GM12875 (cell line): ENCODE measurements around the gene FAM118B.

Experiments used
- H3K4me3 ChIP-seq: one replicate; pipeline ENCODE4 v1.5.1; 2011; ENCODE audit warnings: low read depth, low read length, control low read depth
- TF ChIP-seq, protein P1 (sequence below): IDR thresholded peaks from 2 replicates; pipeline ENCODE4 v1.5.1; 2011; ENCODE audit warnings: low read depth, mild to moderate bottlenecking, control low read depth, inconsistent platforms, low read length, moderate library complexity, borderline replicate concordance; ENCODE audit not compliant: insufficient read depth

FAM118B gene

DNA sequence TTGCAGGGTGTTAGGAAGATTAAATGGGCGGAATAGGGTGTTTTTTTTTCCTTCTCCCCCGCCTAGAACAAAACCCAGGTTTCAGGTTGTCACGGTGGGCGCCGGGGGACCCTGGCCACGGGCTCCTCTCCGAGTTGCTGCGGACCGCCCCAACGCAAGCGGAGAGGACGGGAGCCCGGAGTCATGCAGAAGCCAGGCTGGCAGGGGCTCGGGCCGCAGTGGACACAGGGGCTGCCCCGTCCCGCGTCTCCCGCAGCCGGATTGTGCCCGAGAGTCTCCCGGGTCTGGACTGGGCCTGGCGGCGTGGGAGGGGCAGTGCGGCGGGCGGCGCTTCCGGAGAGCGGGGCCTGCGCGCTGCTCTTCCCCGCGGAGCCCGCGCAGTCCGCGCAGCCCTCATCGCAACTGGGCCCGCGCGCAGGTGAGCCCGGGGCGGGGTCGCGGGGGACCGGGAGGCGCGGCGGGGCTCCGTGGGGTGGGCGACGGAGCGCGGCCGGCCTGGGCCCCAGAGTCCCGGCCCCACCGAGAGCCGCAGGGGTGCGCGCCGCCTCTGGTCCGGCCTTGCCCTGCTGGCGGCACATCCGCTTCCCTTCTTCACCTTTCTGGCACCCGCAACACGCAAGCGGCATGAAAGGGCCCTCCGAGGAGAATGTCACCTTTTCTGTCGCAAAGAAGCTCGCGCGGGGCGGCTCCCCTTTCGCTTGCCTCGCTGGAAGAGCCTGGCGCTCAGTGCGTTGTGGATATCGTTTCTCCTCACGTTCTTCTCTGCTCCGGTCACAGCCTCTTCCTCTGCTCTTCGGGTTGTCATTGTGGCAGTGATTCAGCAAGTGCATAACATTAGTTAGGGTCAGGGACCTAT lies 71.4 kb downstream of the FAM118B start, which contains the start of gene TIRAP:
TIRAP (plus strand) TSS at position 358 of the 856 bp plus-strand sequence. CDS start 7,802 bp downstream, outside the sequence.
- TF ChIP-seq, protein P1, sequence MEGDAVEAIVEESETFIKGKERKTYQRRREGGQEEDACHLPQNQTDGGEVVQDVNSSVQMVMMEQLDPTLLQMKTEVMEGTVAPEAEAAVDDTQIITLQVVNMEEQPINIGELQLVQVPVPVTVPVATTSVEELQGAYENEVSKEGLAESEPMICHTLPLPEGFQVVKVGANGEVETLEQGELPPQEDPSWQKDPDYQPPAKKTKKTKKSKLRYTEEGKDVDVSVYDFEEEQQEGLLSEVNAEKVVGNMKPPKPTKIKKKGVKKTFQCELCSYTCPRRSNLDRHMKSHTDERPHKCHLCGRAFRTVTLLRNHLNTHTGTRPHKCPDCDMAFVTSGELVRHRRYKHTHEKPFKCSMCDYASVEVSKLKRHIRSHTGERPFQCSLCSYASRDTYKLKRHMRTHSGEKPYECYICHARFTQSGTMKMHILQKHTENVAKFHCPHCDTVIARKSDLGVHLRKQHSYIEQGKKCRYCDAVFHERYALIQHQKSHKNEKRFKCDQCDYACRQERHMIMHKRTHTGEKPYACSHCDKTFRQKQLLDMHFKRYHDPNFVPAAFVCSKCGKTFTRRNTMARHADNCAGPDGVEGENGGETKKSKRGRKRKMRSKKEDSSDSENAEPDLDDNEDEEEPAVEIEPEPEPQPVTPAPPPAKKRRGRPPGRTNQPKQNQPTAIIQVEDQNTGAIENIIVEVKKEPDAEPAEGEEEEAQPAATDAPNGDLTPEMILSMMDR: no peak
- peak within 1 kb of the TSS; percentile 90 for H3K4me3 ChIP-seq

DNA sequence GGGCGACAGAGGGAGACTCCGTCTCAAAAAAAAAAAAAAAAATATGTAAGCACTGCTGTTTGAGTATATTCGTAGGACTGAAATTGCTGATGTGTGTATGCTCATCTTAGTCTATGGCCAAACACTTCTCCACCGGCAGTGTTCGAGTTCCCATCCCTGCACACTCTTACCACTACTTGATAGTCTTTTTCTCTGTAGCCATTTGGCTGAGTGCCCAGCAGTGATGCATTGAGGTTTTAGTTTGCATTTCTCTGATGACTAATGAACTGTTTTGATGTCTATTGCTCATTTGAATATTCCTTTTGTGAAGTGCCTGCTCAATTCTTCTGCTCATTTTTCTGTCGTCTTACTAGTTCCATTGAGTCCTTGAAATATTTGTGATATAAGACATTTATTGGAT lies 73.2 kb downstream of the FAM118B start:
- no peak overlapping the region for H3K4me3 ChIP-seq
- TF ChIP-seq, protein P1: no peak

DNA sequence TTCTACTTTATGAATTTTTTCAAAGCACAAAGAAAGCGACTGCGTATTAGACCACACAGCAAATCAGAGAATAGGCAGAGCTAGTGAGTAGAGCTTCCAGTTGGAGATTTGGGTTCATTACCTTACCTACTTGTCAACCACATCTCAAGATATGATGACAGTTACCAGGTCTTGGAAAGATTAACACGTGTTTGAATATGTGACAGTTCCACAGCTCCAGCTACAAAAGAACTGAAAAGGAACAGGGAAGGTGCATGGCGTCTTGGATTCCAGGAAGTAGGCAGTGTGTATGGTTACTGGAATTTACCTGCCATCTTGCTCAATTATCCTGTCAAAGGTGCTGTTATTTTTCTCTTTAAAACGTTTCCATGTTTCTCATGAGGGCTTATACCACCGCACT lies 76.7 kb downstream of the FAM118B start:
- H3K4me3 ChIP-seq: no peak overlapping the region
- TF ChIP-seq, protein P1: no peak

DNA sequence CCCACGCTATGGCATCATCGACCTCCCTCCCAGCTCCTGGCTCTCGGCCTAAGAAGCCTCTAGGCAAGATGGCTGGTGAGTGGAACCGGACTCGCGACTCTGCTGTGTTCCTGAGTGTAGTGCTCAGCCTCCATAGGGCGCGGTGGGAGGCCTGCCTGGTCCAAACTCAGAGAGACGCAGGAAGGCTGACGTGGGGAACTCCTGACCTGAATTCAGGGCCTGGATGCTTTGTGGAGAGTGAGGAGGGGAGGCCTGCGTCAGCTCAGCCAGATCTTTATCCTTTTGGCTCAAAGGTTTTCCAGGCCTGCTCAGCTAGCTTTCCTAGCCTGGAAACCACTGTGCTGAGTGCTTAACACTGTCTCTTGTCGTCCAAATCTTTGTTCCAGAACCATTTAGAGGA lies 79.3 kb downstream of the FAM118B start:
- no peak overlapping the region for H3K4me3 ChIP-seq
- TF ChIP-seq, protein P1: no peak

DNA sequence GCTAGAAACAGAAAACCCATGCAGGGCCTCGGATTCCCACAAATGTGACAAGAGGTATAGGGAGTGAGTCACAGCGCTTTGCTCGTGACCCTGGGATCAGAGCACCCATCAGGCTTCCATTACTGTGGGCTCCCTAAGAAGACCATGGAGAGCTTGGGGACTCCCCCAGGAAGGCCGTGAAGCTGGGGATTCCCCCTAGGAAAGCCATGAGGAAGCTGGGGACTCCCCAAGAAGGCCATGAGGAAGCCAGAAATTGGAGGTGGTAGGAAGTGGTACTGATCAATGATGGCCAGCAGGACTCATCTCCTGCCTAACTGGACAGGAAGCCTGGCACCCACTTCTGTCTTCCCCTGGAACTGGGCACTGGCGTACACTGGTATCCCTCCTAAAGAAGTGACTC lies 82.1 kb downstream of the FAM118B start:
- no peak overlapping the region for H3K4me3 ChIP-seq
- TF ChIP-seq, protein P1: no peak

DNA sequence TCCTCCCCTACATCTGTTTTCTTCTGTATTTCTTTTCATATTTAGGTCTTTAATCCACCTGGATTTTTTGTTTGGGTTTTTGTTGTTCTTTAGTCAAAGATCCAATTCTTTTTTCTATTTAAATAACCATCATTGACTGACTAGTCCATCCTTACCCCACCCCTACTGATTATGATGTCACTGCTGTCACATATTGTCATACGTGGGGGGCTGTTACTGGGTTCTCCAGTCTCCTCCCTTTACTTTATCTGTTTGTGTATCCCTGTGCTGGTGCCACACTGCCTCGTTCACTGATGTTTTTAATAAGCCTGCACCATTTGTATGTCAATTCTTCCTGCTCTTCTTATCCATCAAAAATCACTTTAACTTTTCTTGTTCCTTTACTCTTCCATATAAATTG lies 85.4 kb downstream of the FAM118B start:
- no peak overlapping the region for H3K4me3 ChIP-seq
- TF ChIP-seq, protein P1: no peak
